GM18505 (cell line): ENCODE measurements around the gene ZDHHC14.

Experiments
- ATAC-seq: cut with Tn5 transposase; IDR thresholded peaks from one replicate; pipeline ENCODE4 v1.9.1; 2021; ENCODE audit not compliant: unreplicated experiment
- POLR2A ChIP-seq: IDR thresholded peaks from 4 replicates; pipeline ENCODE4 v1.6.1; 2011; ENCODE audit warnings: borderline replicate concordance; ENCODE audit not compliant: insufficient read depth, insufficient read length; ENCODE audit errors: extremely low read depth

ZDHHC14 gene

GRCh38 chr6:157613011-157613522 lies 232.1 kb downstream of the ZDHHC14 start:
- ATAC-seq, result no peak
- TF ChIP-seq POLR2A, result no peak

- no peak for ATAC-seq
- TF ChIP-seq POLR2A, result no peak
These were observed 233.1 kb downstream of the ZDHHC14 start for GRCh38 chr6:157614026-157614568.

- ATAC-seq, result no peak
- no peak for TF ChIP-seq POLR2A
These were observed 234.4 kb downstream of the ZDHHC14 start for GRCh38 chr6:157615420-157615769.

DNA sequence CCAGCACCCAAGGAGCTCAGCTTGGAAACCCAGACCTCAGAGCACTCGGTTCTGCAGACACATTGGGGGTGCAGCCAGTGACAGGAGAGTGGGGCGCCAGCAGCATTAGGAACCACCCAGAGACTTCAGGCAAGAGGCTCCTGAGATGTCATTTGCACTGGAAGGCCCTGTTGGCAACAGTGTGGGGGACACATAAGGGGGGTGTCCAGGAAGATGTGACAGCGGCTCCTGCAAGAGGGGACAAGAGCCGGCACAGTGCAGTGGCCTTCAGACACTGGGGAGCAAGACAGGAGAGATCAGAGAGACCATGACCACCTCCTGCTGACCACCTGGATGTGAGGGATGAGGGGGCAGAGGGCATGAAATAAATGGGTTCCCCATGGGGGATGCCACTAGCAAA lies 235.0 kb downstream of the ZDHHC14 start:
- TF ChIP-seq POLR2A, result no peak
- ATAC-seq, result no peak

DNA sequence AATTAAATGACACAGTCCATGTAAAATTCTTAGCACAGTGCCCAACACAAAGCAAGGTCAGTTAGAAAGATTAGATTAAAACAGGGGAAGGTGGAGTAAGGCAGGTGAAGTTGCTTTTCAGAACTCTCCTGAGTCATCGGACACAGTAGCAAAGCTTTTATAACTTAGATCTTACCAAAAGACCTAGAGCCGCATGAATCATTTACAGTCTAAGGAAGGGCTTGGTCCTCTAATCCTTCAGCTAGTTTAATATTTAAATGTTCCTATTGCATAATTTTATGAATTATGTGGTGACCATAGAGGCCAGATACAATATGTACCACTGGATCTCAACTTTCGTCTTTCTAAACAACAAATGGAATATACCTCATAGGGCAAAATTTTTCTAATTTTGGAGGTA lies 240.0 kb downstream of the ZDHHC14 start:
- no peak for TF ChIP-seq POLR2A
- ATAC-seq, result no peak

- TF ChIP-seq POLR2A, result no peak
- no peak for ATAC-seq
These were observed 240.4 kb downstream of the ZDHHC14 start for GRCh38 chr6:157621406-157621805.

DNA sequence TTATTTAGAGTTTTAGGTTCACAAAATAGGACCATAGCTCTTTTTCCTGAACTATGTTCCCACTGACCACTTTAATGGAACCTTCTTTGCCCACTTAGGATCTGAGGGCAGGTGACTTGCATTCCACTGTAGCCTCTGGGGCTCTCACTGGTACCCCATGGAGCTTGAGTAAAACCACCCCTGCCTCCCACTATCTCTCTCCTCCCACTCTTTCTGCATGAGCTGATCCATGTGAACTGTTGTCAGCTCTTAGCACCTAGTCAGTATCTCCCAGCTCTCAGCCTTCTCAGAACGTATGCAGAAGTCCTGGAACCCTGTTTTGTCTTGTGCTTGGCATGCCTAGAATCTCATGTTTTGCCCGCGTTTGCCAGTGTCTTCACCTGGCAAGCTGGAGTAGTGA lies 241.4 kb downstream of the ZDHHC14 start:
- ATAC-seq, result no peak
- TF ChIP-seq POLR2A, result no peak

GRCh38 chr6:157625111-157625510 lies 244.1 kb downstream of the ZDHHC14 start:
- ATAC-seq, result no peak
- no peak for TF ChIP-seq POLR2A

DNA sequence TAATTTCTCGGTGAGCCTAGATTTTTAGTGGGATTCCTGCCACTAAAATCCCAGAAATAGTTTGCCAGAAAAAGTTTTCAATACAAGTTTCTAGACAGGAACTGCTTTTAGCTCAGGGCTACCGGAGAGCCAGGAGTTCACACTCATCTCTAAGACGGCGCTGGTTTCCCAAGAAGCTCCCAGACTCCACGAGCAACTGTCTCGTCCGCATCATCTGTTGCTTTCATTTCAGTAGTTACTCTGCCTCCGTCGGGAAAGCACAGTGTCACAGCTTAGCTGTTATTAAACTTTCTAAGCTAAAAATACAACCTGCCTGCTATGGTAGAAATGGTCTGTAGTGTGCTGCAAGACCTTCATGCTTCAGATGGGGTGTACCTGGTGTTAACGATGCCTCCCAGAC lies 244.8 kb downstream of the ZDHHC14 start:
- no peak for TF ChIP-seq POLR2A
- ATAC-seq, result no peak

DNA sequence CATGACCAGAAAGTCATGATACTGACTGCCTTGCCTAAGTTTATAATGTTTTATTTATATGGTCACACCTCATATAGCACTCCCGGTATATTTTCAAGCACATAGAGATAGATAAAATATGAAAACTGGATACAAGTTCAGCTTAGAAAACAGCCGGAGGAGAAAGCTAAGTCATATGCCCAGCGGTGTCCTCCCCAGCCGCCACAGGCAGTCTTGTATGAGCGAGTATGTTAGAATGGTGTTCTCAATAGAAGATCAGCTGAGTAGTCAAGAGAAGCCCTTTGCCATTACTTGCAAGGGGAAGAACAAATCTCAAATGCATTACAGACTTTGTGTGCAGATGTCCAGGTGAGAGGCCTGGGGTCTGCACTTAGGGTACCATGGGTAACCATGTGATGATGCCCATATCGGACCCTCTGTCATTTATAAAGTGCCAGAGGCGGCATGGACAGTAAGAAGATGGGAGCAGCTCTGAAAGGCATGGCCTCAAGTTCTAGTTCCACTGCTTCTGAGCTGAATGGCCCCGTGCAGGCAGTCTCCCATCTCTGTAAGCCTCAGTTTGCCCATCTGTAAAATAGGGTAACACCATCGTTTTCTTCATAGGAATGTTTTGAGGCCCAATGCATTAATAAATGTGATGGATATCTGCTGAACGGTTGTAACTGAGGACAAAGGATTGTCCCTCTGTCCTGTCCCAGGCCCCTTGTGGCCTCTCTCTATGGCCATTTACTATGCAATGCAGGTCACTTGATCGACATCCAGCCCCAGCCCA lies 246.4 kb downstream of the ZDHHC14 start:
- ATAC-seq, result no peak
- no peak for TF ChIP-seq POLR2A

- no peak for TF ChIP-seq POLR2A
- no peak for ATAC-seq
These were observed 247.5 kb downstream of the ZDHHC14 start for GRCh38 chr6:157628463-157628862.

DNA sequence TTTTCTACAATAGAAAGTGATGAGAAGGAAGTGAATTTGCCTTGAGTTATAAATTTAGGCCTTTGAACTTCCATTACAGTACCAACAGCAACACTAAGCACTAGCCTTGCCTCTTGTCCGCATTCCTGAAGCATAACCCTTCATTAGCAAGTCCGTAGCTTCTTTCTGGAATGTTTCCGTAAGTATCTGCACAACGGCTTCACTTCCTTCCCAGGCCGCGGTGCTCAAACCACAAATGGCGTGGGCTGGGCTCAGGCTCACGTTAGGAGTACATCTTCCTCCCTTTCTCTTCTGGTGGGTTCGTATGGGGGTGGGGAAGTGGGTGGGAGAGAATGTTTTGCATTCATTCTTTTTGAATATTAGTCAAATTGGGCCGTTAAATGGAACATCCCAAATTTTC lies 248.2 kb downstream of the ZDHHC14 start:
- no peak for TF ChIP-seq POLR2A
- no peak for ATAC-seq

DNA sequence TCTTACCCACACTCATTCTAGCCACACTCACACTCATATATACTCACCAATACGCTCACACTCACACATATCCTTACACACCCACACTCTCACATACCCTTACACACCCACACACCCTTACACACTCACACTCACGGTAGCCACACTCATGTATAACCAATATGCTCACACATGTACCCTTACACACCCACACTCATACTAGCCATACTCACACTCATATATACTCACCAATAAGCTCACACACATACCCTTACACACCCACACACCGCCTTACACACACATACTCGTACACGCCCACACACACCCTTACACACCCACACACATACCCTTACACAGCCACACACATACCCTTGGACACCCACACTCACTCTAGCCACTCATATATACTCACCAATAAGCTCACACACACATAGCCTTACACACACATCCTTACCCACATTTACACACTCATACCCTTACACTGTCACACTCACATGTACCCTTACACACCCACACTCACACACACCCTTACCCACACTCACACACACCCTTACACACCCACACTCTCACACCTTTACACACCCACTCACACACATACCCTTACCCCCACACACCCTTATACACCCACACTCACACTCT lies 249.6 kb downstream of the ZDHHC14 start:
- no peak for TF ChIP-seq POLR2A
- no peak for ATAC-seq

GRCh38 chr6:157631412-157631811 lies 250.4 kb downstream of the ZDHHC14 start:
- ATAC-seq, result no peak
- TF ChIP-seq POLR2A, result no peak
